ENCODE measurements around the gene STT3B.
"Not testable (repeated sequence)": the region's sequence is repeated elsewhere in the genome, so short reads cannot be mapped to it uniquely, and the experiment has no call there.

The STT3B gene

DNA sequence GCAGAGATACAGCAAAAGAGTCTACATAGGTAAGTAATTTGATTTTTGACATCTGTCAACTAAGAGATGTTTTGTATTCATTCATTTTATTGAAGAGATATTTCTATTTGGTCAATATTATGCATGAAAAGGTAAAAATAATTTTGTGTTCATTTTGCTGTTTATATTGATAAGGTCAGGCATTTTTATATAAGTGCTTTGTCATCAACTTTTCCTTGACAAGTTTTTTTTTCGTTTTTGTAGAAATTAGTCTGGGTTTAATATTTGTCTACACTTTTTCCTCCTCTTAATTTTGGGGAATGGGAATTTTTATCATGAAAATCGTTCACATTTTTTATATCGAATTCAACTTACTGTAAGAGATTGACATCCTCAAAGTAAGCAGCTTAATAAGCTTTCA, 67.7 kb downstream of the STT3B start:
- TF ChIP-seq FOXP2 (optimal IDR thresholded peaks at IDR 0.05; ENCODE audit: control extremely low read depth, extremely low read length, insufficient read depth) (no peak), EZH2 (IDR thresholded peaks at IDR 0.05) (no peak), POLR2AphosphoS5 (IDR thresholded peaks at IDR 0.05; ENCODE audit: borderline replicate concordance, low read depth, low read length) (no peak)
- H3K9me3 ChIP-seq (ENCODE audit: low read depth, low read length) = no peaks in the 10 kb centered on the region
- no peak for DNase-seq (ENCODE audit: low read depth, low spot score)
- H3K27ac ChIP-seq = no peak overlapping the region
- no peak overlapping the region for H3K4me3 ChIP-seq
- H3K9ac ChIP-seq (ENCODE audit: insufficient read length) = no peak overlapping the region
- H3K36me3 ChIP-seq (ENCODE audit: insufficient read depth, low read length) = peaks cover 18% of the 10 kb centered on the region; the same call in 1 of the 2 replicates

DNA sequence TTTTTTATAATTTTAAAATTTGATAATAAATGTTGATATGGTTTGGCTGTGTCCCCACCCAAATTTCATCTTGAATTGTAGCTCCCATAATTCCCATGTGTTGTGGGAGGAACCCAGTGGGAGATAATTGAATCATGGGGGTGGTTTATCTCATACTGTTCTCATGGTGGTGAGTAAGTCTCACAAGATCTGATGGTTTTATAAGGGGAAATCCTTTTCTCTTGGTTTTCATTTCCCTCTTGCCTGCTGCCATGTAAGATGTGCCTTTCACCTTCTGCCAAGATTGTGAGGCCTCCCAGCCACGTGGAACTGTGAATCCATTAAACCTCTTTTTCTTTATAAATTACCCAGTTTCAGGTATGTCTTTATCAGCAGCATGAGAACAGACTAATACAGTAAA, 72.6 kb downstream of the STT3B start:
- peaks cover 14% of the 10 kb centered on the region; the same call in 1 of the 2 replicates for H3K36me3 ChIP-seq (ENCODE audit: insufficient read depth, low read length)
- not testable (repeated sequence) for H3K4me3 ChIP-seq; H3K9ac ChIP-seq (ENCODE audit: insufficient read length); H3K27ac ChIP-seq; DNase-seq (ENCODE audit: low read depth, low spot score); H3K9me3 ChIP-seq (ENCODE audit: low read depth, low read length)

- no peaks in the 10 kb centered on the region for H3K9me3 ChIP-seq (ENCODE audit: low read depth, low read length)
- DNase-seq (ENCODE audit: low read depth, low spot score) = no peak
- no peak overlapping the region for H3K9ac ChIP-seq (ENCODE audit: insufficient read length)
- no peak overlapping the region for H3K27ac ChIP-seq
- no peak overlapping the region for H3K4me3 ChIP-seq
- TF ChIP-seq FOXP2 (optimal IDR thresholded peaks at IDR 0.05; ENCODE audit: control extremely low read depth, extremely low read length, insufficient read depth) (no peak), EZH2 (IDR thresholded peaks at IDR 0.05) (no peak), POLR2AphosphoS5 (IDR thresholded peaks at IDR 0.05; ENCODE audit: borderline replicate concordance, low read depth, low read length) (no peak)
- H3K36me3 ChIP-seq (ENCODE audit: insufficient read depth, low read length) = 0 out of 2 replicates have a peak, but pooled peaks cover 4% of the 10 kb centered on the region
Observed at GRCh38 chr3:31606453-31606852, 73.7 kb downstream of the STT3B start.

DNA sequence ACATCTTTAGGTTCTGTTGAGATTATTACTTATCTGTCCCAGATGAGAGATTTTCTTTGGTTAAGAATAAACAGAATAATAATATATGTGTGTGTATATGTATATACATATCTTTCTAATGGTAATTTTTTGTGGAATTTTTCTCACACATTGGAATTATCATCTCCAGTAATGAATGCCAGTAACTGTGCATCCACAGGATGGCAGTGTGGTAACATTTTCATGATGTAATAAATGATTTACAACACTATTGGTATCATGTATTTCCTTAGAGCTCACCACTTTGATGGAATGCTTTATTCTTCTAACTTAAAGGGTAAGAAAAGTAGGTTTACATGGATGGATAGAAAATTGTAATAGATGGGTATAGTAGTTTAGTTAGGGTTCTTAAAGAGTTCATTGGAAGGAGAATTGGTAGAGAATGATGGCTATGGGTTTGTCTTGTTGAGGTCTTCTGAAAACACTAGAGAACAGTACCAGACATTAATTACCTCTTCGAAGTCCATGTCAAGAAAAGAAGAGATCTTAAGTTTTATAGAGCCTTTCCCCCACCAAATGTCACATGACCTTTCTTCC, 78.1 kb downstream of the STT3B start:
- Histone ChIP-seq H3K4me3 (no peak overlapping the region), H3K27ac (no peak overlapping the region), H3K9me3 (ENCODE audit: low read depth, low read length) (no peaks in the 10 kb centered on the region), H3K36me3 (ENCODE audit: insufficient read depth, low read length) (peaks cover 3% of the 10 kb centered on the region; the same call in 1 of the 2 replicates), H3K9ac (ENCODE audit: insufficient read length) (no peak overlapping the region)
- TF ChIP-seq EZH2 (IDR thresholded peaks at IDR 0.05) (no peak), POLR2AphosphoS5 (IDR thresholded peaks at IDR 0.05; ENCODE audit: borderline replicate concordance, low read depth, low read length) (no peak), FOXP2 (optimal IDR thresholded peaks at IDR 0.05; ENCODE audit: control extremely low read depth, extremely low read length, insufficient read depth) (no peak)
- no peak for DNase-seq (ENCODE audit: low read depth, low spot score)

- DNase-seq (ENCODE audit: low read depth, low spot score) = no peak
- H3K36me3 ChIP-seq (ENCODE audit: insufficient read depth, low read length) = peaks cover 3% of the 10 kb centered on the region; the same call in 1 of the 2 replicates
- no peak for TF ChIP-seq FOXP2 (optimal IDR thresholded peaks at IDR 0.05; ENCODE audit: control extremely low read depth, extremely low read length, insufficient read depth)
- no peak for TF ChIP-seq EZH2 (IDR thresholded peaks at IDR 0.05)
- TF ChIP-seq POLR2AphosphoS5 (IDR thresholded peaks at IDR 0.05; ENCODE audit: borderline replicate concordance, low read depth, low read length) = no peak
- no peak overlapping the region for H3K4me3 ChIP-seq
- H3K9me3 ChIP-seq (ENCODE audit: low read depth, low read length) = no peaks in the 10 kb centered on the region
- no peak overlapping the region for H3K27ac ChIP-seq
- no peak overlapping the region for H3K9ac ChIP-seq (ENCODE audit: insufficient read length)
Observed at GRCh38 chr3:31613177-31613576, 80.5 kb downstream of the STT3B start.

DNA sequence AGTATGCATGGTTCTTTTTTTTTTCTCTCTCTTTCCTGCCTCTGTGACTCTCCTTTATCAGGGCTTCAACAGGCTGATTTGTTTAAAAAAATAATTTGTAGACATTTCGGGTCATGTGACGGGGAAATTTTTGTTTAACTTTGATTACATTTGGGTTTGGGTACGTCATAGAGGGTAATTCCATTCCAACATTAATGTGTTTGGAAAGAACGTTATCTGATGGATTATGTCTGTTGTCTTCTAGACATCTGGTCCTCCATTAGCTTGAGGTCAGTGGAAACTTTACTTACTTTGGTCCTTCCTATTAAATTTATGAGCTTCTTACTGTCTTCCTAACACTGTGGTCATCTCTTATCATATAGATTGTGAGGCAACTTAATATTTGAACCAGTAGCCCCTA, 80.9 kb downstream of the STT3B start:
- H3K4me3 ChIP-seq = no peak overlapping the region
- H3K36me3 ChIP-seq (ENCODE audit: insufficient read depth, low read length) = peaks cover 3% of the 10 kb centered on the region; the same call in 1 of the 2 replicates
- no peak for TF ChIP-seq FOXP2 (optimal IDR thresholded peaks at IDR 0.05; ENCODE audit: control extremely low read depth, extremely low read length, insufficient read depth)
- DNase-seq (ENCODE audit: low read depth, low spot score) = no peak
- H3K9me3 ChIP-seq (ENCODE audit: low read depth, low read length) = no peaks in the 10 kb centered on the region
- H3K27ac ChIP-seq = no peak overlapping the region
- H3K9ac ChIP-seq (ENCODE audit: insufficient read length) = no peak overlapping the region

GRCh38 chr3:31614162-31614921, 81.6 kb downstream of the STT3B start:
- Histone ChIP-seq H3K9me3 (ENCODE audit: low read depth, low read length) (no peaks in the 10 kb centered on the region), H3K4me3 (no peak overlapping the region), H3K9ac (ENCODE audit: insufficient read length) (no peak overlapping the region), H3K36me3 (ENCODE audit: insufficient read depth, low read length) (peaks cover 7% of the 10 kb centered on the region), H3K27ac (no peak overlapping the region)
- no peak for DNase-seq (ENCODE audit: low read depth, low spot score)
- TF ChIP-seq FOXP2 (optimal IDR thresholded peaks at IDR 0.05; ENCODE audit: control extremely low read depth, extremely low read length, insufficient read depth) = no peak
- TF ChIP-seq EZH2 (IDR thresholded peaks at IDR 0.05) = no peak
- no peak for TF ChIP-seq POLR2AphosphoS5 (IDR thresholded peaks at IDR 0.05; ENCODE audit: borderline replicate concordance, low read depth, low read length)

GRCh38 chr3:31615071-31615875, 82.5 kb downstream of the STT3B start:
- DNase-seq (ENCODE audit: low read depth, low spot score) = no peak
- H3K36me3 ChIP-seq (ENCODE audit: insufficient read depth, low read length) = peaks cover 10% of the 10 kb centered on the region
- no peak for TF ChIP-seq FOXP2 (optimal IDR thresholded peaks at IDR 0.05; ENCODE audit: control extremely low read depth, extremely low read length, insufficient read depth)
- TF ChIP-seq POLR2AphosphoS5 (IDR thresholded peaks at IDR 0.05; ENCODE audit: borderline replicate concordance, low read depth, low read length) = no peak
- no peak for TF ChIP-seq EZH2 (IDR thresholded peaks at IDR 0.05)
- H3K27ac ChIP-seq = no peak overlapping the region
- H3K9me3 ChIP-seq (ENCODE audit: low read depth, low read length) = no peaks in the 10 kb centered on the region
- no peak overlapping the region for H3K9ac ChIP-seq (ENCODE audit: insufficient read length)
- no peak overlapping the region for H3K4me3 ChIP-seq
